H9 (cell line): Measurements from ENCODE around the gene TEKT5. TPM values are rescaled to one million over a fixed set of nuclear protein-coding genes. Genes with fewer than 3 reads are reported as not detected.

Experiments used
- DNase-seq: peaks from one replicate; pipeline ENCODE4 v3.0.0-alpha.2; 2017
- H2AFZ ChIP-seq: one replicate; pipeline ENCODE4 v1.6.1; 2013; ENCODE audit warnings: mild to moderate bottlenecking, low read length, control low read depth, moderate library complexity
- H2AK5ac ChIP-seq: 2 replicates; pipeline ENCODE4 v1.6.1; 2013; ENCODE audit warnings: low read length, control low read depth, mixed read lengths; ENCODE audit not compliant: insufficient read length
- H2BK120ac ChIP-seq: one replicate; pipeline ENCODE4 v1.6.1; 2013; ENCODE audit warnings: low read depth, mild to moderate bottlenecking, low read length, control low read depth, inconsistent platforms; ENCODE audit not compliant: poor library complexity, severe bottlenecking
- H2BK12ac ChIP-seq: 2 replicates; pipeline ENCODE4 v1.6.1; 2013; ENCODE audit warnings: low read length, control low read depth, mixed read lengths, low read depth; ENCODE audit not compliant: insufficient read length
- H2BK15ac ChIP-seq: 2 replicates; pipeline ENCODE4 v1.6.1; 2013; ENCODE audit warnings: low read depth, low read length, control low read depth
- H2BK20ac ChIP-seq: one replicate; pipeline ENCODE4 v1.6.1; 2013; ENCODE audit warnings: low read depth, mild to moderate bottlenecking, low read length, control low read depth, inconsistent platforms; ENCODE audit not compliant: poor library complexity, severe bottlenecking
- H2BK5ac ChIP-seq: 2 replicates; pipeline ENCODE4 v1.6.1; 2013; ENCODE audit warnings: low read length, control low read depth, mixed read lengths; ENCODE audit not compliant: insufficient read length
- H3K14ac ChIP-seq: 2 replicates; pipeline ENCODE4 v1.6.1; 2013; ENCODE audit warnings: low read length, control low read depth; ENCODE audit not compliant: insufficient read depth
- H3K18ac ChIP-seq: 2 replicates; pipeline ENCODE4 v1.6.1; 2013; ENCODE audit warnings: low read depth, mild to moderate bottlenecking, mixed read lengths, low read length, control low read depth; ENCODE audit not compliant: insufficient read length
- H3K23ac ChIP-seq: 2 replicates; pipeline ENCODE4 v1.6.1; 2013; ENCODE audit warnings: low read length, control low read depth, mixed read lengths, low read depth; ENCODE audit not compliant: insufficient read length
- H3K23me2 ChIP-seq: 2 replicates; pipeline ENCODE4 v1.6.1; 2013; ENCODE audit warnings: low read depth, mild to moderate bottlenecking, mixed read lengths, low read length, control low read depth; ENCODE audit not compliant: insufficient read length, poor library complexity, severe bottlenecking
- H3K27ac ChIP-seq: 2 replicates; pipeline ENCODE4 v1.5.1; 2013; ENCODE audit warnings: low read length, control low read depth, mixed read lengths, low read depth; ENCODE audit not compliant: insufficient read length
- H3K27me3 ChIP-seq: 2 replicates; pipeline ENCODE4 v1.6.1; 2013; ENCODE audit warnings: low read length, control low read depth, inconsistent platforms; ENCODE audit not compliant: insufficient read depth
- H3K4ac ChIP-seq: 2 replicates; pipeline ENCODE4 v1.6.1; 2013; ENCODE audit warnings: low read depth, mild to moderate bottlenecking, control low read depth, inconsistent platforms, low read length, moderate library complexity
- H3K4me1 ChIP-seq: 2 replicates; pipeline ENCODE4 v1.6.1; 2013; ENCODE audit warnings: low read length, control low read depth, inconsistent platforms; ENCODE audit not compliant: insufficient read depth
- H3K4me2 ChIP-seq: 2 replicates; pipeline ENCODE4 v1.6.1; 2013; ENCODE audit warnings: low read length, control low read depth, mixed read lengths; ENCODE audit not compliant: insufficient read length, insufficient read depth
- H3K56ac ChIP-seq: 2 replicates; pipeline ENCODE4 v1.6.1; 2013; ENCODE audit warnings: low read depth, mild to moderate bottlenecking, mixed read lengths, low read length, control low read depth; ENCODE audit not compliant: insufficient read length
- H3K79me1 ChIP-seq: 2 replicates; pipeline ENCODE4 v1.6.1; 2013; ENCODE audit warnings: low read depth, mild to moderate bottlenecking, moderate library complexity, low read length, control low read depth, inconsistent platforms; ENCODE audit not compliant: insufficient read depth, poor library complexity, severe bottlenecking
- H3K79me2 ChIP-seq: 2 replicates; pipeline ENCODE4 v1.6.1; 2013; ENCODE audit warnings: low read length, control low read depth, inconsistent platforms; ENCODE audit not compliant: insufficient read depth
- H3K9ac ChIP-seq: 2 replicates; pipeline ENCODE4 v1.6.1; 2013; ENCODE audit warnings: low read length, control low read depth, mixed read lengths; ENCODE audit not compliant: insufficient read length; ENCODE audit errors: extremely low read depth
- H3K9me3 ChIP-seq: one replicate; pipeline ENCODE4 v1.6.1; 2013; ENCODE audit warnings: low read depth, low read length, inconsistent platforms; ENCODE audit not compliant: control insufficient read depth
- H3T11ph ChIP-seq: one replicate; pipeline ENCODE4 v1.6.1; 2013; ENCODE audit warnings: mild to moderate bottlenecking, low read length, control low read depth, inconsistent platforms
- H4K20me1 ChIP-seq: one replicate; pipeline ENCODE4 v1.6.1; 2013; ENCODE audit not compliant: control insufficient read depth, insufficient read length, insufficient read depth
- H4K5ac ChIP-seq: 2 replicates; pipeline ENCODE4 v1.6.1; 2013; ENCODE audit warnings: low read depth, mild to moderate bottlenecking, mixed read lengths, low read length, control low read depth; ENCODE audit not compliant: insufficient read length
- H4K8ac ChIP-seq: replicated peaks from 2 replicates; pipeline ENCODE4 v1.6.1; 2013; ENCODE audit warnings: low read length, control low read depth, mixed read lengths, low read depth; ENCODE audit not compliant: insufficient read length
- H4K91ac ChIP-seq: 2 replicates; pipeline ENCODE4 v1.6.1; 2013; ENCODE audit warnings: low read depth, mild to moderate bottlenecking, moderate library complexity, mixed read lengths, low read length, control low read depth; ENCODE audit not compliant: insufficient read length
- H3K27ac Mint-ChIP-seq, 3 experiments: 2 replicates in 2 of 3; 3 replicates in 1 of 3; pipeline ENCODE4 v1.8.0; 2020 to 2021; ENCODE audit warnings: mixed read lengths in 3 of 3, mild to moderate bottlenecking in 1 of 3, moderate library complexity in 1 of 3
- H3K27me3 Mint-ChIP-seq: 2 replicates; pipeline ENCODE4 v1.8.0; 2021; ENCODE audit warnings: low read depth, mild to moderate bottlenecking, moderate library complexity, mixed read lengths
- H3K36me3 Mint-ChIP-seq, 3 experiments: 2 replicates in 2 of 3; 3 replicates in 1 of 3; pipeline ENCODE4 v1.8.0; 2020 to 2021; ENCODE audit warnings: low read depth in 3 of 3, mixed read lengths in 3 of 3; ENCODE audit not compliant: insufficient read depth in 1 of 3
- H3K4me1 Mint-ChIP-seq, 2 experiments: 2 replicates each; pipeline ENCODE4 v1.8.0; 2020; ENCODE audit warnings: mixed read lengths in 2 of 2
- H3K4me3 Mint-ChIP-seq, 2 experiments: 2 replicates in 1 of 2; 3 replicates in 1 of 2; pipeline ENCODE4 v1.8.0; 2020 to 2021; ENCODE audit warnings: mild to moderate bottlenecking in 2 of 2, mixed read lengths in 2 of 2, moderate library complexity in 1 of 2
- H3K9me3 Mint-ChIP-seq, 2 experiments: 2 replicates in 1 of 2; 3 replicates in 1 of 2; pipeline ENCODE4 v1.8.0; 2020; ENCODE audit warnings: mild to moderate bottlenecking in 2 of 2, mixed read lengths in 2 of 2, moderate library complexity in 1 of 2
- CTCF ChIP-seq: fragments of 200-600 bp; sonication (generic); conservative IDR thresholded peaks from 3 replicates; pipeline ENCODE4 v1.8.0; 2021; ENCODE audit warnings: antibody characterized with exemption, mild to moderate bottlenecking
- WGBS: extraction: QIAGEN DNeasy Blood & Tissue Kit; methylation state at CpG from one replicate; pipeline ENCODE4 v1.1.7; 2013; ENCODE audit warnings: missing lambda C conversion rate, low lambda C conversion rate, mixed read lengths; ENCODE audit not compliant: insufficient read length; ENCODE audit errors: extremely low coverage; 5-methylcytosine and 5-hydroxymethylcytosine counted together
- total RNA-seq: library from RNA; stranded (reverse); gene quantifications from 2 replicates; pipeline ENCODE4 v1.2.1, GENCODE V29; 2021

The TEKT5 gene
- total RNA-seq, 1 experiment from 2014 or later: 0.31 TPM

- no peak overlapping the region for H2BK120ac ChIP-seq
- H4K8ac ChIP-seq: no peak overlapping the region
- TF ChIP-seq CTCF: no peak
- no peak overlapping the region for H2BK15ac ChIP-seq
- no peak for DNase-seq
- no peak overlapping the region for H3T11ph ChIP-seq
- no peaks in the 10 kb centered on the region for H3K23me2 ChIP-seq
- Mint-ChIP-seq H3K27me3 (no peaks in the 10 kb centered on the region), H3K4me3 (no peak overlapping the region), H3K9me3 (peaks cover 4% of the 10 kb centered on the region in 2 experiments; a peak in 3 of 5 replicates), H3K27ac (no peak overlapping the region; a peak in 1 of 7 replicates), H3K4me1 (peaks cover 0 to 4% of the 10 kb centered on the region in 2 experiments; a peak in 3 of 4 replicates), H3K36me3 (peaks cover 0 to 6% (median 5%) of the 10 kb centered on the region in 3 experiments; a peak in 3 of 7 replicates)
- H4K20me1 ChIP-seq: no peaks in the 10 kb centered on the region
- no peak overlapping the region for H2BK12ac ChIP-seq
- H2BK5ac ChIP-seq: no peak overlapping the region
- H3K27me3 ChIP-seq: no peaks in the 10 kb centered on the region
- no peak overlapping the region for H3K14ac ChIP-seq
- H3K18ac ChIP-seq: no peak overlapping the region
- no peaks in the 10 kb centered on the region for H3K9me3 ChIP-seq
- H2AK5ac ChIP-seq: no peak overlapping the region
- no peaks in the 10 kb centered on the region for H3K79me2 ChIP-seq
- no peaks in the 10 kb centered on the region for H3K4me1 ChIP-seq
- no peak overlapping the region for H2BK20ac ChIP-seq
- no peak overlapping the region for H3K4ac ChIP-seq
- no peak overlapping the region for H4K91ac ChIP-seq
- WGBS: 100% methylated on average over 1 of the region's 19 CpGs
- no peak overlapping the region for H3K9ac ChIP-seq
- H3K4me2 ChIP-seq: no peak overlapping the region
- no peak overlapping the region for H4K5ac ChIP-seq
- H3K27ac ChIP-seq: no peak overlapping the region
- no peaks in the 10 kb centered on the region for H3K79me1 ChIP-seq
- no peak overlapping the region for H3K56ac ChIP-seq
- no peak overlapping the region for H2AFZ ChIP-seq
- no peak overlapping the region for H3K23ac ChIP-seq
These were observed 34.6 kb upstream of the TEKT5 start for GRCh38 chr16:10729104-10730048.
